Measurements from ENCODE around the gene PSMA8.

- TF ChIP-seq CTCF (IDR thresholded peaks at IDR 0.05), result no peak
- TF ChIP-seq POLR2A (IDR thresholded peaks at IDR 0.05), result no peak
Measured at GRCh38 chr18:26127786-26128185, 5.9 kb upstream of the PSMA8 start.
